Ovary (tissue), 9 donors: ENCODE data around the gene GPT2. TPM values are rescaled to one million over a fixed set of nuclear protein-coding genes. Genes with fewer than 3 reads are reported as not detected.

ENCODE experiments used
- DNase-seq, 5 donors: peaks; one replicate each; pipeline ENCODE4 v3.0.0-alpha.2; 2019 to 2020
- H3K27ac ChIP-seq, 2 donors: fragments of 200-600 bp; one replicate each; pipeline versions ENCODE4 v1.5.1 to v1.8.0; 2019 to 2022
- H3K27me3 ChIP-seq: fragments of 200-600 bp; one replicate; pipeline ENCODE4 v1.8.0; 2022
- H3K36me3 ChIP-seq: fragments of 200-600 bp; sonication (generic); one replicate; pipeline ENCODE4 v1.5.1; 2019
- H3K4me1 ChIP-seq: one replicate; pipeline ENCODE4 v1.8.1; 2013; ENCODE audit warnings: mild to moderate bottlenecking, moderate library complexity; ENCODE audit not compliant: insufficient read depth
- H3K4me3 ChIP-seq: fragments of 200-600 bp; sonication (generic); one replicate; pipeline ENCODE4 v1.5.1; 2017
- H3K9me3 ChIP-seq, 2 donors: fragments of 200-600 bp in 1 of 2; sonication (generic) in 1 of 2; one replicate each; pipeline versions ENCODE4 v1.5.1 to v1.8.1; 2013 to 2019; ENCODE audit warnings: mild to moderate bottlenecking in 1 of 2, moderate library complexity in 1 of 2
- CTCF ChIP-seq, 3 donors: fragments of 450-650 bp in 2 of 3; fragments of 200-600 bp in 1 of 3; IDR thresholded peaks; one replicate each; pipeline versions ENCODE4 v1.5.1 to v1.8.0; 2016 to 2022; ENCODE audit warnings: antibody characterized with exemption in 3 of 3, mild to moderate bottlenecking in 1 of 3
- EP300 ChIP-seq: sonication (generic); formaldehyde crosslinking; IDR thresholded peaks from one replicate; pipeline ENCODE4 v1.6.1; 2017; ENCODE audit warnings: antibody characterized with exemption
- POLR2A ChIP-seq: fragments of 450-650 bp; IDR thresholded peaks from one replicate; pipeline ENCODE4 v1.6.1; 2017; ENCODE audit warnings: antibody characterized with exemption, mild to moderate bottlenecking, moderate library complexity
- WGBS, 3 donors: extraction: QIAGEN DNeasy Blood & Tissue Kit in 1 of 3; methylation state at CpG; one replicate each; pipeline versions ENCODE4 v1.1.5 to v1.1.7; 2013 to 2017; 5-methylcytosine and 5-hydroxymethylcytosine counted together
- intact Hi-C, 4 donors: fragments of 100-400 bp; cut with DNase I; formaldehyde crosslinking; loops; one replicate each; pipeline versions ENCODE4 v1.11.0 to v1.15.1; 2022 to 2023
- polyA plus RNA-seq, 2 donors: library from polyadenylated mRNA; stranded (reverse); fragments of 200-250 nt in 1 of 2; fragments of 350-450 nt in 1 of 2; fragmentation: Illumina TruSeq in 1 of 2; extraction: RNeasy Lipid Tissue Mini Kit (QIAGEN cat#74804) in 1 of 2; gene quantifications; one replicate each; pipeline ENCODE4 v1.2.3, GENCODE V29; 2013 to 2014
- total RNA-seq, 7 donors: library from RNA; depleted of rRNA in 2 of 7; stranded (reverse); fragments of >200 nt in 2 of 7; fragmentation: NEBNext Ultra II Directional in 3 of 7; extraction: Animal tissue kit (Norgen Biotek cat#: 25700) in 3 of 7; gene quantifications; one replicate each; pipeline versions ENCODE4 v1.1.0 to v1.2.4, GENCODE V29; 2016 to 2023
- donor health status: DM: no; HTN: no; CAD: no; lungs with moderate emphysema.
- donor health status: DM: no; HTN: no; CAD: no.
- donor health status: Bipolar disorder and iron deficiency.
- donor health status: DM: yes; HTN: yes; CAD: no.
- donor health status: DM: no; HTN: no; CAD: no.
- donor health status: DM: yes; HTN: yes; CAD: no.

GPT2 gene
- total and polyA plus RNA-seq, 9 donors: 2.2 to 30.7 (median 4.9) TPM

- Histone ChIP-seq H3K27me3 (no peaks in the 10 kb centered on the region), H3K36me3 (no peaks in the 10 kb centered on the region), H3K4me1 (peaks cover 15% of the 10 kb centered on the region), H3K4me3 (no peak overlapping the region), H3K9me3 (no peaks in the 10 kb centered on the region), H3K27ac (no peak overlapping the region)
- no peak for DNase-seq
- WGBS, 3 donors: 90 to 97% (median 97%) methylated on average over 1 of the region's 1 CpG
- intact Hi-C loops: no loop called here
- no peak for TF ChIP-seq CTCF (IDR thresholded peaks at IDR 0.05)
- TF ChIP-seq POLR2A: no peak
- no peak for TF ChIP-seq EP300
These were observed 7.7 kb downstream of the GPT2 start for GRCh38 chr16:46891910-46892309.

- peak in 2 of 5 donors; percentile 23 to 79 for DNase-seq
- Histone ChIP-seq H3K36me3 (no peaks in the 10 kb centered on the region), H3K9me3 (no peaks in the 10 kb centered on the region), H3K4me1 (peaks cover 18% of the 10 kb centered on the region), H3K27ac (no peak overlapping the region), H3K4me3 (no peak overlapping the region), H3K27me3 (no peaks in the 10 kb centered on the region)
- WGBS, 3 donors: 18 to 34% (median 25%) methylated on average over 10 to 11 of the region's 11 CpGs
- intact Hi-C loops: no loop called here
- no peak for TF ChIP-seq EP300
- TF ChIP-seq POLR2A: no peak
- TF ChIP-seq CTCF (IDR thresholded peaks at IDR 0.05): no peak
These were observed 10.0 kb downstream of the GPT2 start for GRCh38 chr16:46894036-46894672.

GRCh38 chr16:46895399-46896313 is 11.5 kb downstream of the GPT2 start:
- no peaks in the 10 kb centered on the region for H3K36me3 ChIP-seq
- no peaks in the 10 kb centered on the region for H3K9me3 ChIP-seq
- no peaks in the 10 kb centered on the region for H3K27me3 ChIP-seq
- peaks cover 18% of the 10 kb centered on the region for H3K4me1 ChIP-seq
- DNase-seq: peak in 1 of 5 donors; percentile 48
- H3K27ac ChIP-seq: no peak overlapping the region
- intact Hi-C loops: no loop called here
- no peak overlapping the region for H3K4me3 ChIP-seq
- TF ChIP-seq CTCF (IDR thresholded peaks at IDR 0.05) (no peak), POLR2A (no peak), EP300 (no peak)
- 49 to 59% (median 59%) methylated on average over 9 of the region's 9 CpGs for WGBS, 3 donors

GRCh38 chr16:46896314-46896968 is 12.3 kb downstream of the GPT2 start:
- Histone ChIP-seq H3K4me1 (peaks cover 18% of the 10 kb centered on the region), H3K9me3 (no peaks in the 10 kb centered on the region), H3K36me3 (no peaks in the 10 kb centered on the region), H3K4me3 (no peak overlapping the region), H3K27ac (no peak overlapping the region), H3K27me3 (no peaks in the 10 kb centered on the region)
- DNase-seq: peak in 4 of 5 donors; percentile 34 to 82 (median 55)
- WGBS, 3 donors: 3 to 11% (median 7%) methylated on average over 7 of the region's 7 CpGs
- TF ChIP-seq EP300: no peak
- TF ChIP-seq CTCF (IDR thresholded peaks at IDR 0.05): no peak
- TF ChIP-seq POLR2A: no peak
- intact Hi-C loops: no loop called here
